Right lobe of liver (tissue), 6 donors: ENCODE measurements around the gene GMPR. TPM values are rescaled to one million over a fixed set of nuclear protein-coding genes. Genes with fewer than 3 reads are reported as not detected.
A peak's percentile ranks its signal among the peaks of the same experiment; 100 is the strongest.

Source experiments
- ATAC-seq, 4 donors: fragments of 200-7000 bp; cut with Tn5 transposase; one replicate each; pipeline ENCODE4 v1.9.1; 2020; ENCODE audit warnings: mild to moderate bottlenecking in 4 of 4, moderate library complexity in 4 of 4
- DNase-seq, 3 donors: peaks; one replicate each; pipeline ENCODE4 v3.0.0-alpha.2; 2020
- H3K27ac ChIP-seq, 3 donors: fragments of 200-600 bp; one replicate each; pipeline ENCODE4 v1.8.0; 2022
- H3K27me3 ChIP-seq, 2 donors: fragments of 200-600 bp; one replicate each; pipeline ENCODE4 v1.8.0; 2022
- H3K36me3 ChIP-seq, 4 donors: fragments of 200-600 bp; sonication (generic) in 1 of 4; one replicate each; pipeline versions ENCODE4 v1.5.1 to v1.8.0; 2017 to 2022; ENCODE audit warnings: control low read depth in 1 of 4
- H3K4me1 ChIP-seq, 4 donors: fragments of 200-600 bp; sonication (generic) in 1 of 4; one replicate each; pipeline versions ENCODE4 v1.5.1 to v1.8.0; 2017 to 2022; ENCODE audit warnings: control low read depth in 1 of 4
- H3K4me3 ChIP-seq, 3 donors: fragments of 200-600 bp; one replicate each; pipeline ENCODE4 v1.8.0; 2022
- H3K9me3 ChIP-seq, 4 donors: fragments of 200-600 bp; sonication (generic) in 1 of 4; one replicate each; pipeline versions ENCODE4 v1.5.1 to v1.8.0; 2017 to 2022; ENCODE audit warnings: control low read depth in 1 of 4
- CTCF ChIP-seq, 4 donors: fragments of 200-600 bp in 3 of 4; fragments of 450-650 bp in 1 of 4; IDR thresholded peaks; one replicate each; pipeline versions ENCODE4 v1.5.1 to v1.8.0; 2016 to 2022; ENCODE audit warnings: antibody characterized with exemption in 4 of 4, mild to moderate bottlenecking in 2 of 4
- POLR2A ChIP-seq: fragments of 450-650 bp; IDR thresholded peaks from one replicate; pipeline ENCODE4 v1.6.1; 2017; ENCODE audit warnings: antibody characterized with exemption, mild to moderate bottlenecking
- WGBS: methylation state at CpG from one replicate; pipeline ENCODE4 v1.1.6; 2018; ENCODE audit warnings: low coverage, low lambda C conversion rate; ENCODE audit not compliant: insufficient coverage; ENCODE audit errors: missing lambda C conversion rate; 5-methylcytosine and 5-hydroxymethylcytosine counted together
- intact Hi-C, 2 donors: fragments of 100-400 bp; cut with DNase I; formaldehyde crosslinking; loops; one replicate each; pipeline versions ENCODE4 v1.11.2 to v1.14.1; 2022
- total RNA-seq, 6 experiments: library from RNA; depleted of rRNA in 2 of 6; stranded (reverse); fragments of >200 nt in 2 of 6; fragmentation: NEBNext Ultra II Directional in 3 of 6; extraction: Animal tissue kit (Norgen Biotek cat#: 25700) in 3 of 6; gene quantifications; one replicate each; pipeline versions ENCODE4 v1.1.0 to v1.2.4, GENCODE V29; 2016 to 2023
- donor health status: DM: no; HTN: yes; CAD: no.
- donor health status: DM: no; HTN: no; CAD: no.
- donor health status: DM: no; HTN: no; CAD: no.
- donor health status: DM: no; HTN: yes; CAD: no.
- donor health status: DM: no; HTN: yes; CAD: no.

The GMPR gene
- total RNA-seq, 6 experiments from 2014 or later = 3.7 to 6.5 (median 4.9) TPM

- H3K4me1 ChIP-seq = no peaks in the 10 kb centered on the region
- peak in 3 of 4 donors; percentile 24 to 55 (median 34) for ATAC-seq
- DNase-seq = no peak
- WGBS = 74% methylated on average over 7 of the region's 7 CpGs
- H3K36me3 ChIP-seq = no peaks in the 10 kb centered on the region
- no peak overlapping the region for H3K4me3 ChIP-seq
- no peak overlapping the region for H3K27ac ChIP-seq
- TF ChIP-seq POLR2A (no peak), CTCF (IDR thresholded peaks at IDR 0.05) (peak; percentile 29 to 76 (median 69))
- H3K9me3 ChIP-seq = no peaks in the 10 kb centered on the region
- no peaks in the 10 kb centered on the region for H3K27me3 ChIP-seq
- intact Hi-C loops = no loop called here
Observed at GRCh38 chr6:16316741-16317251, 78.4 kb downstream of the GMPR start.

- H3K36me3 ChIP-seq = no peaks in the 10 kb centered on the region
- DNase-seq = no peak
- H3K27me3 ChIP-seq = no peaks in the 10 kb centered on the region
- H3K27ac ChIP-seq = no peak overlapping the region
- intact Hi-C loops = no loop called here
- no peak overlapping the region for H3K4me3 ChIP-seq
- TF ChIP-seq CTCF (IDR thresholded peaks at IDR 0.05) (no peak), POLR2A (no peak)
- 65% methylated on average over 3 of the region's 6 CpGs for WGBS
- ATAC-seq = no peak
- no peaks in the 10 kb centered on the region for H3K9me3 ChIP-seq
- no peaks in the 10 kb centered on the region for H3K4me1 ChIP-seq
Observed at GRCh38 chr6:16318538-16318937, 80.2 kb downstream of the GMPR start.

DNA sequence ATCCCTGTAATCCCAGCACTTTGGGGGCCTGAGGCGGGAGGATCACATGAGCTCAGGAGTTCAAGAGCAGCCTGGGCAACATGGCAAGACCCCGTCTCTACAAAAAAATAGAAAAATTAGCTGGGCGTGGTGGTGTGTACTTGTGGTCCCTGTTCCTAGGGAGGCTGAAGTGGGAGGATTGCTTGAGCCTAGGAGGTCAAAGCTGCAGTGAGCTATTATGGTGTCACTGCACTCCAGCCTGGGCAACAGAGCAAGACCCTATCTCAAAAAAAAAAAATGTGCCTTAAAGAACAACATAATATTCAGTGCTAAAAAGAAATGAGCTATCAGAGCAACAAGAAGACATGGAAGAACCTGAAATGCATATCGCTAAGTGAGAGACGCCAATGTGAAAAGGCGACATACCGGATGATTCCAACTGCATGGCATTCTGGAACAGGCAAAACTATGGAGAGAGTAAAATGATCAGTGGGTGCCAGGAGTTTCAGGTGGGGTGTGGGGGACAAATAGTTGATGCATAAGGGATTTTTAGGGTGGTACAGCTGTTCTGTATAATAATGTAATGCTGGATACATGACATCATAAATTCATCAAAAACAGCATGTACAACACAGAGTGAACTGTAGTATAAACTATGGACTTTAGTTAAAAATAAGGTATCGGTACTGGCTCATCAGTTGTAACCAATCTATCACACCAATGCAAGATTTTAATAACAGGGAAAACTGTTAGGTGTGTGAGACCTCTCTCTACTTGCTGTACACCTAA lies 80.8 kb downstream of the GMPR start:
- H3K4me3 ChIP-seq = no peak overlapping the region
- H3K27me3 ChIP-seq = no peaks in the 10 kb centered on the region
- no peaks in the 10 kb centered on the region for H3K9me3 ChIP-seq
- H3K36me3 ChIP-seq = no peaks in the 10 kb centered on the region
- WGBS = 93% methylated on average over 8 of the region's 8 CpGs
- TF ChIP-seq CTCF (IDR thresholded peaks at IDR 0.05) (no peak), POLR2A (no peak)
- H3K27ac ChIP-seq = no peak overlapping the region
- no peaks in the 10 kb centered on the region for H3K4me1 ChIP-seq
- intact Hi-C loops = no loop called here
- ATAC-seq (no peak), DNase-seq (no peak)

- TF ChIP-seq POLR2A (no peak), CTCF (IDR thresholded peaks at IDR 0.05) (no peak)
- Histone ChIP-seq H3K4me1 (no peaks in the 10 kb centered on the region), H3K4me3 (no peak overlapping the region), H3K9me3 (no peaks in the 10 kb centered on the region), H3K36me3 (no peaks in the 10 kb centered on the region), H3K27me3 (no peaks in the 10 kb centered on the region), H3K27ac (peak overlapping the region; percentile 13 to 51 (median 42))
- WGBS = 22% methylated on average over 8 of the region's 16 CpGs
- ATAC-seq = peak; percentile 39 to 65 (median 53)
- peak in 1 of 3 donors; percentile 31 for DNase-seq
- intact Hi-C loops = loop anchor here in 1 of 2 donors (10.0 kb wide), 1 partner anchor 75 kb away; no protein-coding TSS in a partner anchor
Observed at GRCh38 chr6:16319813-16320532, 81.6 kb downstream of the GMPR start.
